Endothelial cell of umbilical vein (primary cell): ENCODE results near the gene PRKG1. TPM values are rescaled to one million over a fixed set of nuclear protein-coding genes. Genes with fewer than 3 reads are reported as not detected.

Experiments used
- BruUV-seq: library from RNA; stranded (reverse); fragments of 400-500 nt; replicated peaks from 2 replicates; lab custom pipeline; 2021; lab: Mats Ljungman, UMichigan
- CTCF ChIA-PET: fragments of 300-600, 350-600 bp; sonication (Branson Sonifier 250); formaldehyde crosslinking; loops from one replicate; lab custom pipeline; 2021; ENCODE audit warnings: antibody characterized with exemption, inconsistent platforms; lab: Charles Lee
- POLR2A ChIA-PET: fragments of 300-600, 350-600 bp; sonication (Branson Sonifier 250); formaldehyde crosslinking; loops from one replicate; lab custom pipeline; 2021; ENCODE audit warnings: antibody characterized with exemption, inconsistent platforms; lab: Charles Lee
- DNase-seq: peaks from one replicate; pipeline ENCODE4 v3.0.0-alpha.2; 2011; ENCODE audit warnings: low read depth, low spot score
- FAIRE-seq: peaks from 2 replicates; lab custom pipeline; 2011; peaks lifted over from hg19 to GRCh38; lab: Jason Lieb, UNC
- H2AFZ ChIP-seq: 2 replicates; pipeline ENCODE4 v1.6.0; 2012; ENCODE audit warnings: low read depth, low read length, control low read depth, inconsistent platforms
- H3K27ac ChIP-seq: 2 replicates; pipeline ENCODE4 v1.5.1; 2011; ENCODE audit warnings: low read depth, mild to moderate bottlenecking, control low read depth, low read length, moderate library complexity; ENCODE audit not compliant: insufficient read depth
- H3K27me3 ChIP-seq, 2 experiments: 2 replicates each; pipeline versions ENCODE4 v1.6.0 to v1.6.1; 2011; ENCODE audit warnings: low read length in 2 of 2, mixed read lengths in 1 of 2; ENCODE audit not compliant: control insufficient read depth in 2 of 2, insufficient read depth in 2 of 2
- H3K36me3 ChIP-seq, 2 experiments: 2 replicates in 1 of 2; 3 replicates in 1 of 2; pipeline ENCODE4 v1.5.1; 2011; ENCODE audit warnings: low read length in 2 of 2, mild to moderate bottlenecking in 1 of 2, moderate library complexity in 1 of 2; ENCODE audit not compliant: control insufficient read depth in 2 of 2, insufficient read depth in 2 of 2; ENCODE audit errors: extremely low read depth in 1 of 2
- H3K4me1 ChIP-seq: 3 replicates; pipeline ENCODE4 v1.5.1; 2011; ENCODE audit warnings: mild to moderate bottlenecking, low read length; ENCODE audit not compliant: control insufficient read depth, insufficient read depth; ENCODE audit errors: extremely low read depth
- H3K4me2 ChIP-seq: 2 replicates; pipeline ENCODE4 v1.6.1; 2011; ENCODE audit warnings: low read length, control low read depth, mixed read lengths; ENCODE audit not compliant: insufficient read depth
- H3K4me3 ChIP-seq, 3 experiments: fragments of 200-600 bp in 1 of 3; sonication (generic), shearing (Covaris generic) in 1 of 3; replicated peaks in 1 of 3; 2 replicates each; pipeline ENCODE4 v1.5.1; 2011 to 2016; ENCODE audit warnings: control low read depth in 3 of 3, low read length in 3 of 3, mild to moderate bottlenecking in 2 of 3, inconsistent platforms in 1 of 3, low read depth in 1 of 3, moderate library complexity in 1 of 3; ENCODE audit not compliant: insufficient read depth in 1 of 3
- H3K79me2 ChIP-seq: 2 replicates; pipeline ENCODE4 v1.6.0; 2012; ENCODE audit warnings: low read length, inconsistent platforms; ENCODE audit not compliant: control insufficient read depth, insufficient read depth
- H3K9ac ChIP-seq: replicated peaks from 2 replicates; pipeline ENCODE3; 2011; ENCODE audit warnings: low read length, control low read depth; ENCODE audit not compliant: insufficient read depth; ENCODE audit errors: extremely low read depth
- H3K9me1 ChIP-seq: replicated peaks from 3 replicates; pipeline ENCODE4 v1.6.0; 2011; ENCODE audit warnings: mild to moderate bottlenecking, low read length; ENCODE audit not compliant: control insufficient read depth, insufficient read depth; ENCODE audit errors: extremely low read depth
- H3K9me3 ChIP-seq: replicated peaks from 2 replicates; pipeline ENCODE4 v1.5.1; 2012; ENCODE audit warnings: low read length, inconsistent platforms; ENCODE audit not compliant: control insufficient read depth, insufficient read depth
- H4K20me1 ChIP-seq: replicated peaks from 2 replicates; pipeline ENCODE3; 2011; ENCODE audit warnings: mild to moderate bottlenecking, low read length; ENCODE audit not compliant: control insufficient read depth, insufficient read depth; ENCODE audit errors: extremely low read depth
- EZH2 ChIP-seq: IDR thresholded peaks from 2 replicates; pipeline ENCODE4 v1.6.1; 2012; ENCODE audit warnings: borderline replicate concordance, low read depth, mild to moderate bottlenecking, moderate library complexity, low read length, inconsistent platforms; ENCODE audit not compliant: severe bottlenecking
- FOS ChIP-seq: IDR thresholded peaks from 2 replicates; pipeline ENCODE4 v1.6.1; 2011; ENCODE audit warnings: mild to moderate bottlenecking, low read length, moderate library complexity, borderline replicate concordance; ENCODE audit not compliant: insufficient read depth
- GATA2 ChIP-seq: IDR thresholded peaks from 2 replicates; pipeline ENCODE4 v1.7.0; 2011; ENCODE audit warnings: low read depth, mild to moderate bottlenecking, moderate library complexity, mixed read lengths, low read length; ENCODE audit not compliant: insufficient read length, insufficient read depth
- JUN ChIP-seq: IDR thresholded peaks from 2 replicates; pipeline ENCODE4 v1.6.1; 2011; ENCODE audit warnings: borderline replicate concordance, low read depth; ENCODE audit not compliant: insufficient read length, insufficient read depth
- MYC ChIP-seq: IDR thresholded peaks from one replicate; pipeline ENCODE4 v1.6.1; 2011; ENCODE audit warnings: mild to moderate bottlenecking, low read depth, low read length
- POLR2A ChIP-seq: IDR thresholded peaks from 2 replicates; pipeline ENCODE4 v1.6.1; 2012; ENCODE audit warnings: low read depth, mild to moderate bottlenecking, control low read depth, low read length
- POLR2AphosphoS5 ChIP-seq: IDR thresholded peaks from 2 replicates; pipeline ENCODE4 v1.6.1; 2012; ENCODE audit warnings: low read depth, mild to moderate bottlenecking, control low read depth, low read length, moderate library complexity; ENCODE audit not compliant: insufficient read depth
- dilution Hi-C: fragments of 300-500 bp; cut with MboI; formaldehyde crosslinking; loops from one replicate; pipeline ENCODE4 v1.15.0; 2019; ENCODE audit warnings: low sequenced_read_pairs; ENCODE audit not compliant: extremely low pct_ligation_motif_present
- intact Hi-C: fragments of 100-400 bp; cut with micrococcal nuclease; formaldehyde crosslinking; loops from one replicate; pipeline ENCODE4 v1.10.0; 2022
- polyA plus RNA-seq, 4 experiments: library from polyadenylated mRNA; depleted of rRNA in 3 of 4; stranded (reverse) in 3 of 4; unstranded in 1 of 4; fragments of >200 nt; gene quantifications; 2 replicates each; pipeline versions ENCODE4 v1.2.1 to v1.2.3, GENCODE V29; 2011 to 2012; ENCODE audit warnings: missing spikeins in 1 of 4
- total RNA-seq: library from RNA; stranded (reverse); gene quantifications from 2 replicates; pipeline ENCODE4 v1.2.3, GENCODE V29; 2021

Gene PRKG1
- total and polyA plus RNA-seq, 2 donors (not counting 3 experiments of a cell fraction or from before 2014, with no cell fraction given), result 0.01 to 0.18 TPM

DNA sequence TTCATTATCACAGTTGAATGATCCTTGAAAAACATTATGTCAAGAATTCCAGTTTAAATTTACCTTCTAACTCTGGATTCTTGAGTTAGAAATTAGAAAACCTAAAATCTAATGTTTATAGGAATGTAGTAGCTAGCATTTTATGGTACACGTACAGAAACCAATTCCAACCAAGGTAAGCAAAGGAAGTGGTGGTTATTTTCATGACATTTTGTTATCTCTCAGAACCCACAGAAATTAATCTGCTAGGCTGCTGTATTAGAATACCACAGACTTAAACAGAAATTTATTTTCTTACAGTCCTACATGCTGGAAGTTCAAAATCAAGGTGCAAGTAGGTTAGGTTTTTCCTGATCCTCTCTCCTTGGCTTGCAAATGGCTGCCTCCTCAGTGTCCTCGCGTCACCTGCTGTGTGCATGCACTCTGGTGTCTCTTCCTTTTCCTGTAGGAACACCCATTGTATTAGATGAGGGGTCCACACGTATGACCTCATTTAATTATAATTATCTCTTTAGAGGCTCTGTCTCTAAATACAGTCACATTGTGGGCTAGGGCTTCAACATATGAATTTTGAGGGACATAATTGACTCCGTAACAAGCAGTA, 633.6 kb downstream of the PRKG1 start:
- dilution Hi-C loops, result no loop called here
- TF ChIP-seq EZH2, result no peak
- TF ChIP-seq GATA2, result no peak
- no peak for TF ChIP-seq POLR2AphosphoS5
- no peak for TF ChIP-seq MYC
- no peak for TF ChIP-seq JUN

GRCh38 chr10:51708609-51709008, 634.3 kb downstream of the PRKG1 start:
- intact Hi-C loops, result no loop called here
- Histone ChIP-seq H4K20me1 (no peaks in the 10 kb centered on the region), H3K36me3 (no peaks in the 10 kb centered on the region), H3K4me1 (no peaks in the 10 kb centered on the region), H3K27ac (no peak overlapping the region), H3K9me1 (no peaks in the 10 kb centered on the region), H3K9ac (no peak overlapping the region), H3K4me2 (no peak overlapping the region), H3K4me3 (no peak overlapping the region), H3K9me3 (no peaks in the 10 kb centered on the region), H2AFZ (no peak overlapping the region), H3K79me2 (no peaks in the 10 kb centered on the region), H3K27me3 (peaks cover 4 to 24% of the 10 kb centered on the region in 2 experiments)
- POLR2A ChIA-PET, result no interaction called here
- CTCF ChIA-PET, result no interaction called here
- no peak for FAIRE-seq
- dilution Hi-C loops, result no loop called here
- DNase-seq, result no peak
- no TSS peak for BruUV-seq
- no peak for TF ChIP-seq FOS
- TF ChIP-seq POLR2A, result no peak
- TF ChIP-seq MYC, result no peak

More for the DNA sequence above, 633.6 kb downstream of the PRKG1 start:
- H3K4me2 ChIP-seq, result no peak overlapping the region
- H3K27ac ChIP-seq, result no peak overlapping the region
- no peaks in the 10 kb centered on the region for H3K9me3 ChIP-seq
- no peaks in the 10 kb centered on the region for H3K4me1 ChIP-seq
- no peak overlapping the region for H3K9ac ChIP-seq
- no peak overlapping the region for H3K4me3 ChIP-seq
- no peak overlapping the region for H2AFZ ChIP-seq
- H4K20me1 ChIP-seq, result no peaks in the 10 kb centered on the region
- ChIA-PET CTCF (no interaction called here), POLR2A (no interaction called here)
- no peak for DNase-seq
- no peaks in the 10 kb centered on the region for H3K9me1 ChIP-seq
- FAIRE-seq, result no peak
- intact Hi-C loops, result no loop called here
- peaks cover 4 to 24% of the 10 kb centered on the region in 2 experiments for H3K27me3 ChIP-seq
- no peaks in the 10 kb centered on the region for H3K36me3 ChIP-seq
- H3K79me2 ChIP-seq, result no peaks in the 10 kb centered on the region
- BruUV-seq, result no TSS peak
